H9 (cell line): ENCODE measurements around the gene PREP. TPM values are rescaled to one million over a fixed set of nuclear protein-coding genes. Genes with fewer than 3 reads are reported as not detected.

Experiments used
- DNase-seq: peaks from one replicate; pipeline ENCODE4 v3.0.0-alpha.2; 2017
- H2AFZ ChIP-seq: one replicate; pipeline ENCODE4 v1.6.1; 2013; ENCODE audit warnings: mild to moderate bottlenecking, low read length, control low read depth, moderate library complexity
- H2AK5ac ChIP-seq: 2 replicates; pipeline ENCODE4 v1.6.1; 2013; ENCODE audit warnings: low read length, control low read depth, mixed read lengths; ENCODE audit not compliant: insufficient read length
- H2BK120ac ChIP-seq: one replicate; pipeline ENCODE4 v1.6.1; 2013; ENCODE audit warnings: low read depth, mild to moderate bottlenecking, low read length, control low read depth, inconsistent platforms; ENCODE audit not compliant: poor library complexity, severe bottlenecking
- H2BK12ac ChIP-seq: 2 replicates; pipeline ENCODE4 v1.6.1; 2013; ENCODE audit warnings: low read length, control low read depth, mixed read lengths, low read depth; ENCODE audit not compliant: insufficient read length
- H2BK15ac ChIP-seq: 2 replicates; pipeline ENCODE4 v1.6.1; 2013; ENCODE audit warnings: low read depth, low read length, control low read depth
- H2BK20ac ChIP-seq: one replicate; pipeline ENCODE4 v1.6.1; 2013; ENCODE audit warnings: low read depth, mild to moderate bottlenecking, low read length, control low read depth, inconsistent platforms; ENCODE audit not compliant: poor library complexity, severe bottlenecking
- H2BK5ac ChIP-seq: 2 replicates; pipeline ENCODE4 v1.6.1; 2013; ENCODE audit warnings: low read length, control low read depth, mixed read lengths; ENCODE audit not compliant: insufficient read length
- H3K14ac ChIP-seq: 2 replicates; pipeline ENCODE4 v1.6.1; 2013; ENCODE audit warnings: low read length, control low read depth; ENCODE audit not compliant: insufficient read depth
- H3K18ac ChIP-seq: 2 replicates; pipeline ENCODE4 v1.6.1; 2013; ENCODE audit warnings: low read depth, mild to moderate bottlenecking, mixed read lengths, low read length, control low read depth; ENCODE audit not compliant: insufficient read length
- H3K23ac ChIP-seq: 2 replicates; pipeline ENCODE4 v1.6.1; 2013; ENCODE audit warnings: low read length, control low read depth, mixed read lengths, low read depth; ENCODE audit not compliant: insufficient read length
- H3K23me2 ChIP-seq: 2 replicates; pipeline ENCODE4 v1.6.1; 2013; ENCODE audit warnings: low read depth, mild to moderate bottlenecking, mixed read lengths, low read length, control low read depth; ENCODE audit not compliant: insufficient read length, poor library complexity, severe bottlenecking
- H3K27ac ChIP-seq: 2 replicates; pipeline ENCODE4 v1.5.1; 2013; ENCODE audit warnings: low read length, control low read depth, mixed read lengths, low read depth; ENCODE audit not compliant: insufficient read length
- H3K27me3 ChIP-seq: 2 replicates; pipeline ENCODE4 v1.6.1; 2013; ENCODE audit warnings: low read length, control low read depth, inconsistent platforms; ENCODE audit not compliant: insufficient read depth
- H3K4ac ChIP-seq: 2 replicates; pipeline ENCODE4 v1.6.1; 2013; ENCODE audit warnings: low read depth, mild to moderate bottlenecking, control low read depth, inconsistent platforms, low read length, moderate library complexity
- H3K4me1 ChIP-seq: 2 replicates; pipeline ENCODE4 v1.6.1; 2013; ENCODE audit warnings: low read length, control low read depth, inconsistent platforms; ENCODE audit not compliant: insufficient read depth
- H3K4me2 ChIP-seq: 2 replicates; pipeline ENCODE4 v1.6.1; 2013; ENCODE audit warnings: low read length, control low read depth, mixed read lengths; ENCODE audit not compliant: insufficient read length, insufficient read depth
- H3K56ac ChIP-seq: 2 replicates; pipeline ENCODE4 v1.6.1; 2013; ENCODE audit warnings: low read depth, mild to moderate bottlenecking, mixed read lengths, low read length, control low read depth; ENCODE audit not compliant: insufficient read length
- H3K79me1 ChIP-seq: 2 replicates; pipeline ENCODE4 v1.6.1; 2013; ENCODE audit warnings: low read depth, mild to moderate bottlenecking, moderate library complexity, low read length, control low read depth, inconsistent platforms; ENCODE audit not compliant: insufficient read depth, poor library complexity, severe bottlenecking
- H3K79me2 ChIP-seq: 2 replicates; pipeline ENCODE4 v1.6.1; 2013; ENCODE audit warnings: low read length, control low read depth, inconsistent platforms; ENCODE audit not compliant: insufficient read depth
- H3K9ac ChIP-seq: 2 replicates; pipeline ENCODE4 v1.6.1; 2013; ENCODE audit warnings: low read length, control low read depth, mixed read lengths; ENCODE audit not compliant: insufficient read length; ENCODE audit errors: extremely low read depth
- H3K9me3 ChIP-seq: one replicate; pipeline ENCODE4 v1.6.1; 2013; ENCODE audit warnings: low read depth, low read length, inconsistent platforms; ENCODE audit not compliant: control insufficient read depth
- H3T11ph ChIP-seq: one replicate; pipeline ENCODE4 v1.6.1; 2013; ENCODE audit warnings: mild to moderate bottlenecking, low read length, control low read depth, inconsistent platforms
- H4K20me1 ChIP-seq: one replicate; pipeline ENCODE4 v1.6.1; 2013; ENCODE audit not compliant: control insufficient read depth, insufficient read length, insufficient read depth
- H4K5ac ChIP-seq: 2 replicates; pipeline ENCODE4 v1.6.1; 2013; ENCODE audit warnings: low read depth, mild to moderate bottlenecking, mixed read lengths, low read length, control low read depth; ENCODE audit not compliant: insufficient read length
- H4K8ac ChIP-seq: replicated peaks from 2 replicates; pipeline ENCODE4 v1.6.1; 2013; ENCODE audit warnings: low read length, control low read depth, mixed read lengths, low read depth; ENCODE audit not compliant: insufficient read length
- H4K91ac ChIP-seq: 2 replicates; pipeline ENCODE4 v1.6.1; 2013; ENCODE audit warnings: low read depth, mild to moderate bottlenecking, moderate library complexity, mixed read lengths, low read length, control low read depth; ENCODE audit not compliant: insufficient read length
- H3K27ac Mint-ChIP-seq, 3 experiments: 2 replicates in 2 of 3; 3 replicates in 1 of 3; pipeline ENCODE4 v1.8.0; 2020 to 2021; ENCODE audit warnings: mixed read lengths in 3 of 3, mild to moderate bottlenecking in 1 of 3, moderate library complexity in 1 of 3
- H3K27me3 Mint-ChIP-seq: 2 replicates; pipeline ENCODE4 v1.8.0; 2021; ENCODE audit warnings: low read depth, mild to moderate bottlenecking, moderate library complexity, mixed read lengths
- H3K36me3 Mint-ChIP-seq, 3 experiments: 2 replicates in 2 of 3; 3 replicates in 1 of 3; pipeline ENCODE4 v1.8.0; 2020 to 2021; ENCODE audit warnings: low read depth in 3 of 3, mixed read lengths in 3 of 3; ENCODE audit not compliant: insufficient read depth in 1 of 3
- H3K4me1 Mint-ChIP-seq, 2 experiments: 2 replicates each; pipeline ENCODE4 v1.8.0; 2020; ENCODE audit warnings: mixed read lengths in 2 of 2
- H3K4me3 Mint-ChIP-seq, 2 experiments: 2 replicates in 1 of 2; 3 replicates in 1 of 2; pipeline ENCODE4 v1.8.0; 2020 to 2021; ENCODE audit warnings: mild to moderate bottlenecking in 2 of 2, mixed read lengths in 2 of 2, moderate library complexity in 1 of 2
- H3K9me3 Mint-ChIP-seq, 2 experiments: 2 replicates in 1 of 2; 3 replicates in 1 of 2; pipeline ENCODE4 v1.8.0; 2020; ENCODE audit warnings: mild to moderate bottlenecking in 2 of 2, mixed read lengths in 2 of 2, moderate library complexity in 1 of 2
- WGBS: extraction: QIAGEN DNeasy Blood & Tissue Kit; methylation state at CpG from one replicate; pipeline ENCODE4 v1.1.7; 2013; ENCODE audit warnings: missing lambda C conversion rate, low lambda C conversion rate, mixed read lengths; ENCODE audit not compliant: insufficient read length; ENCODE audit errors: extremely low coverage; 5-methylcytosine and 5-hydroxymethylcytosine counted together
- total RNA-seq: library from RNA; stranded (reverse); gene quantifications from 2 replicates; pipeline ENCODE4 v1.2.1, GENCODE V29; 2021
- TF ChIP-seq, protein P1 (sequence below): fragments of 200-600 bp; sonication (generic); conservative IDR thresholded peaks from 3 replicates; pipeline ENCODE4 v1.8.0; 2021; ENCODE audit warnings: antibody characterized with exemption, mild to moderate bottlenecking

PREP gene
- total RNA-seq, 1 experiment from 2014 or later = 54.0 TPM

DNA sequence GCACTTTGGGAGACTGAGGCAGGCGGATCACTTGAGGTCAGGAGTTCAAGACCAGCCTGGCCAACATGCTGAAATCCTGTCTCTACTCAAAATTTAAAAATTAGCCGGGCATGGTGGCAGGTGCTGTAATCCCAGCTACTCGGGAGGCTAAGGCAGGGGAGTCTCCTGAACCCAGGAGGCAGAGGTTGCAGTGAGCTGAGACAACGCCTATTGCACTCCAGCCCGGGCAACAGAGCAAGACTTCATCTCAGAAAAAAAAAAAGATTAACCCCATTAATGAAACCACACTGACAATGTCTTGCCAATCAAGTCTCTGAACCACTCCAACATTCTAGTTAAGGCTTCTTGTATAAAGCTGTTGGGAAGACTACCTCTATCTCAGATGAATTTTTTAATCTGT lies 4.0 kb downstream of the PREP start:
- no peak overlapping the region for H2BK5ac ChIP-seq
- no peak overlapping the region for H2BK120ac ChIP-seq
- no peak overlapping the region for H3K27ac ChIP-seq
- no peak overlapping the region for H2AK5ac ChIP-seq
- H3K23ac ChIP-seq = no peak overlapping the region
- peaks cover 8% of the 10 kb centered on the region; the same call in 1 of the 2 replicates for H3K4me1 ChIP-seq
- H3K79me1 ChIP-seq = no peaks in the 10 kb centered on the region
- Mint-ChIP-seq H3K4me3 (no peak overlapping the region), H3K4me1 (peaks cover 50% of the 10 kb centered on the region in 2 experiments), H3K36me3 (peaks cover 10 to 23% (median 17%) of the 10 kb centered on the region in 3 experiments), H3K27me3 (peaks cover 2% of the 10 kb centered on the region; the same call in 1 of the 2 replicates), H3K9me3 (no peaks in the 10 kb centered on the region; a peak in 1 of 5 replicates), H3K27ac (no peak overlapping the region)
- H4K8ac ChIP-seq = no peak overlapping the region
- H2BK20ac ChIP-seq = no peak overlapping the region
- no peak overlapping the region for H3K56ac ChIP-seq
- no peaks in the 10 kb centered on the region for H3K9me3 ChIP-seq
- no peak overlapping the region for H3K4me2 ChIP-seq
- no peak overlapping the region for H2BK15ac ChIP-seq
- no peak overlapping the region for H3K18ac ChIP-seq
- H3T11ph ChIP-seq = no peak overlapping the region
- DNase-seq = no peak
- peaks cover 5% of the 10 kb centered on the region for H3K23me2 ChIP-seq
- TF ChIP-seq, protein P1, sequence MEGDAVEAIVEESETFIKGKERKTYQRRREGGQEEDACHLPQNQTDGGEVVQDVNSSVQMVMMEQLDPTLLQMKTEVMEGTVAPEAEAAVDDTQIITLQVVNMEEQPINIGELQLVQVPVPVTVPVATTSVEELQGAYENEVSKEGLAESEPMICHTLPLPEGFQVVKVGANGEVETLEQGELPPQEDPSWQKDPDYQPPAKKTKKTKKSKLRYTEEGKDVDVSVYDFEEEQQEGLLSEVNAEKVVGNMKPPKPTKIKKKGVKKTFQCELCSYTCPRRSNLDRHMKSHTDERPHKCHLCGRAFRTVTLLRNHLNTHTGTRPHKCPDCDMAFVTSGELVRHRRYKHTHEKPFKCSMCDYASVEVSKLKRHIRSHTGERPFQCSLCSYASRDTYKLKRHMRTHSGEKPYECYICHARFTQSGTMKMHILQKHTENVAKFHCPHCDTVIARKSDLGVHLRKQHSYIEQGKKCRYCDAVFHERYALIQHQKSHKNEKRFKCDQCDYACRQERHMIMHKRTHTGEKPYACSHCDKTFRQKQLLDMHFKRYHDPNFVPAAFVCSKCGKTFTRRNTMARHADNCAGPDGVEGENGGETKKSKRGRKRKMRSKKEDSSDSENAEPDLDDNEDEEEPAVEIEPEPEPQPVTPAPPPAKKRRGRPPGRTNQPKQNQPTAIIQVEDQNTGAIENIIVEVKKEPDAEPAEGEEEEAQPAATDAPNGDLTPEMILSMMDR = no peak
- no peak overlapping the region for H2BK12ac ChIP-seq
- peaks cover 14% of the 10 kb centered on the region; the same call in 1 of the 2 replicates for H3K79me2 ChIP-seq
- no peak overlapping the region for H4K5ac ChIP-seq
- H3K9ac ChIP-seq = no peak overlapping the region
- H3K27me3 ChIP-seq = no peaks in the 10 kb centered on the region
- no peaks in the 10 kb centered on the region for H4K20me1 ChIP-seq
- no peak overlapping the region for H3K4ac ChIP-seq
- H3K14ac ChIP-seq = no peak overlapping the region
- no peak overlapping the region for H2AFZ ChIP-seq
- WGBS = no CpG with 5 or more reads among the region's 5 CpGs
- H4K91ac ChIP-seq = no peak overlapping the region
